GM19463 (cell line): ENCODE data around the gene PIWIL1.

Experiments
- ATAC-seq: cut with Tn5 transposase; IDR thresholded peaks from one replicate; pipeline ENCODE4 v1.9.1; 2021; ENCODE audit warnings: mild to moderate bottlenecking, moderate library complexity; ENCODE audit not compliant: unreplicated experiment

Gene PIWIL1

DNA sequence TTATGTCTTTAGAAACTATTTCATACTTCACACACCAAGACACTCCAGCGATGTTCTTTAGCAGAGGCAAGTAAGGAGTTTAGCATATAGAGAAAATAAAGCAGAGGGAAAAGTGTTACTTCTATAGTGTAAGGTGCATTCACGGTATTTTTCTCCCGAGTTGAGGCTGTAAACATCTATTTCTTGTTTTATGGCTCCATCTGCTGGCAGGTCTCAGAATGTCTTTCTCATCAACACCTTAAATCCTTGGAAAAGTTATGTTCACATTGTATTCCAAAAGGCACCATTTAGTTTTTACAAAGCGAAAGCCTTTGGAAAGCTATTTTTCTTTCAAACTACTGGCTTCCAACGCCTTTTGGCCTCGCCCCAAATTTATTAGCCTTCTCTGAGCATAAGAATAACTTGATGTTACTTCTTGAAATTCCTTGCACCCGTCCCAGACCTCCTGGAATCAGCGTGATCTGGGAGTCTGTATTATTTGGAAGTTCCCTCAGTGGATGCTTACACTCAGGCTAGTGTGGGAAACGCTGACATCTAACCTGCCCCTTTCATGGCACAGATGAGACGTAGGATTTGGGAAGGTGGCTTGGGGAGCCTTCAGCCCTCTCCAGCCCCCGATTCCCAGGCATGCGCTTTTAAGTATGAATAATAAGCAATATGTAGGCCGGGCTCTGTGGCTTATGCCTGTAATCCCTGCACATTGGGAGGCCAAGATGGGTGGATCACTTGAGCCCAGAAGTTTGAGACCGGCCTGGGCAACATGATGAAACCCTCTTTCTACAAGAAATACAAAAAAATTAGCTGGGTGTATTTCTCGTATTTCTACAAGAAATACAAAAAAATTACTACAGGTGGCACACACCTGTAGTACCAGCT lies 1.9 kb upstream of the PIWIL1 start:
- ATAC-seq, result no peak

GRCh38 chr12:130336723-130337487 lies 782 bp upstream of the PIWIL1 start:
- ATAC-seq, result no peak

GRCh38 chr12:130338794-130339601 lies 1.3 kb downstream of the PIWIL1 start:
- ATAC-seq, result no peak

DNA sequence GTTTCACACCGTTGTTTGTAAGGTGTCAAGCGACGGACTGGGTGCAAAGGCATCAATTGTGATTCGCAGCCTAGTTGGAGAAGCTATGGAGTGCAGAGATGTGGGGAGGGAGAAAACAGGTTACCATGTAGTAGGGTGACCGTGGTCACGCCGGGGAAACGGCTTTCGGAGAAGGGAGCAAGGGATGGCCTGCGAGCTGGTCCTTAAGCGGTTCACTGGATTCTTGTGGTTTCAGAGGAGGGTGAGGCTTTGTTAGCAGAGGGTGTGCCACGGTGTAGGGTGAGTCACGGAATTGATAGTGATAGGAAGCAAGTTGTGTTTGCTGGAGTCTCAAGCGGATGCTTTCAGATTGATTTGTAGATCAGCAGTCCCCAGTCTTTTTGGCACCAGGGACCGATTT lies 2.3 kb downstream of the PIWIL1 start:
- no peak for ATAC-seq

DNA sequence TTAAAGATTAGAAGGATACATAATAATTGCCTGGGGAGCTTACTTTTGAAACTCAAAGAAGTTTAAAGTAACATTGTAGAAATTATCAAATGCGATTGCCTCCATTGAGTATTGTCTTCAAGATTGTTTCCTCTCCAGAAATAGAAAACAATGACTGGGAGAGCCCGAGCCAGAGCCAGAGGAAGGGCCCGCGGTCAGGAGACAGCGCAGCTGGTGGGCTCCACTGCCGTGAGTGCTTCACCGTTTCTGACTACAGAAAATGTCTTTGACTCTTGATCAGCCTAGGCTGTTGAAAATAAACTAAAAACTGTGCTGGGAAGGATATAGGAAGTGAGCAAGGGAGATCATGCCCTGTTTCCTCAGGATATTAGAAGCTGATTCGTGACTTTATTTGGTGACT lies 4.8 kb downstream of the PIWIL1 start:
- no peak for ATAC-seq

DNA sequence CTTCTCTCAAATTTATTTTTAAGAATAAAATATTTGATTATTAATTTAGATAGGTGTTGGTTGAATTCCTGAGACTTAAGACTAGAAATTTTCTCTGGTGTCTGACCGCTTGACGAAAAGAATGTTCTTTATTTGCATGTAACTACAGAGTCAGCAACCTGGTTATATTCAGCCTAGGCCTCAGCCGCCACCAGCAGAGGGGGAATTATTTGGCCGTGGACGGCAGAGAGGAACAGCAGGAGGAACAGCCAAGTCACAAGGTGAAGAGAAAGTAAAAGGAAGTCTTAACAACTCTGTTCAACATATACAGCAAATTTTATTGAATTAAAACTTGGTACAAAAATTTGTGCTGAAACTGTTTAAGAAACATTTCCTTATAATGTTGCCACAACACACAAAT lies 5.2 kb downstream of the PIWIL1 start:
- no peak for ATAC-seq

GRCh38 chr12:130344529-130344928 lies 6.8 kb downstream of the PIWIL1 start:
- no peak for ATAC-seq

GRCh38 chr12:130345292-130345691 lies 7.6 kb downstream of the PIWIL1 start:
- ATAC-seq, result no peak

- no peak for ATAC-seq
These were observed 9.9 kb downstream of the PIWIL1 start for GRCh38 chr12:130347588-130347987.

DNA sequence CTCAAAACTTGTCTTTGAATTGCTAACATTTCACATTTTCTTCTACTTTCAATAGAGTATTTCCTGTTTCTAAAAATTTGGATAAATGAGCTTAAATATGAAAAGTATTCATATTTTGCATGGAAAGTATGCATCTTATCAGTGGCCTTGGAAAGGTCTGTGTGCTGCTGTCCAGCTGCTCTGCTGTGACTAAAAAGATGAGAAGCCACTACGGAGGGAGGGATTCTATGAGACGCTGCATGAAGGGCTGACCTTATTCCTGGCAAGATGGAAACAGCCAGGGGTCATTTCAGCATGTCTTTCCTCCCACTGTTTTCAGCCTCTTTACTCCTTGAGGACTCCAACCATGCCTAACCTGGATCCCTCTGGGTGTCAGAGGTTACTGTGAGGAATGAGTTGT lies 13.0 kb downstream of the PIWIL1 start:
- ATAC-seq, result no peak

DNA sequence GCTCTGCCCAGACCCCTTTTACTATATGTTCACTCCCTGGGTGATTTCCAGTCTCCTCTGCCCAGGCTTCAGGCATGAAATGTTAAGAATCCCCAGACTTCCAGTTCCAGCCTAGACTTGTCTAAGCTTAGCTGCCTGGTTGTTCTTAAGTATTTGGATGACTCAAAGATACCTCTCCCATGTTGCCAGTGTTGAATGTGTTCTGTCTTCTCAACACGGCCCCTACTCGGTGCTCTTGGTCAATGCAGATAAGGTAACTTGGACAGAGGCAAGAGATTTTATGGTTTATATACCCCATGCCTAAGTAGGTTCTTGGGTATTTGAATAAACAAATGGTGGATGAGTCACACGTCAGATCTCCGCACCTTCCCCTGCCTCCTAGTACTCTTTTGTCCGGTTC lies 13.6 kb downstream of the PIWIL1 start:
- ATAC-seq, result no peak

DNA sequence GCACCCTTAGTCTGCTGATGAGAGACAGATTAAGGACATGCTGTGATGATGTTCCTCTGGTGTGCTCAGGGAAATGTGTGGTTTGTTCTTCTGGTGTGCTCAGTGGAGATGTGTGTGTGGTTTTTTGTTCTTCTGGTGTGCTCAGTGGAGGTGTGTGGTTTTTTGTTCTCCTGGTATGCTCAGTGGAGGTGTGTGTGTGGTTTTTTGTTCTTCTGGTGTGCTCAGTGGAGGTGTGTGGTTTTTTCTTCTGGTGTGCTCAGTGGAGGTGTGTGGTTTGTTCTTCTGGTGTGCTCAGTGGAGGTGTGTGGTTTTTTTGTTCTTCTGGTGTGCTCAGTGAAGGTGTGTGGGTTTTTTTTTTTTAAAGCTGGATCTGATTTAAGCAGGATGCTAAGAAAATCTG lies 15.4 kb downstream of the PIWIL1 start:
- ATAC-seq, result no peak

- ATAC-seq, result no peak
These were observed 16.7 kb downstream of the PIWIL1 start for GRCh38 chr12:130354407-130354806.

DNA sequence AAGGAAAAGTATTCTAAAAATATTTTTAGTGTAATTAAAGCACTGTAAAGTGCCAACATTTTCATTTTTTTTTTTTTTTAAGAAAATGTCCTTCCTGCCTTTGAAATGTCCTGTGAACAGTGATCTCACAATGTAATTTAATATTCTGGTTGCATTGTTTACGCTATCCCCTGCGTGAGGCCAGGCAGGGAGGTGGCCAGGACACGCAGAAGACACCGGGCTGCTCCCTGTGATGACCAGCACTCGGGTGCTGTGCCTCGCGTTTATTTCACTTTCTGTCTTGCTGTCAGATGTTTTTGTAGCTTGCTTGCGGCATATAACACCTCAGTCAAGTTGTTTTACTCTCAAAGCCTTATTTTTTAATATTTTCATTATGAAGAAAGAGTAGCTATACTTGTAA lies 18.5 kb downstream of the PIWIL1 start:
- no peak for ATAC-seq

- ATAC-seq, result no peak
These were observed 19.6 kb downstream of the PIWIL1 start for GRCh38 chr12:130357241-130357640.

GRCh38 chr12:130357729-130358330 lies 20.1 kb downstream of the PIWIL1 start:
- ATAC-seq, result no peak

DNA sequence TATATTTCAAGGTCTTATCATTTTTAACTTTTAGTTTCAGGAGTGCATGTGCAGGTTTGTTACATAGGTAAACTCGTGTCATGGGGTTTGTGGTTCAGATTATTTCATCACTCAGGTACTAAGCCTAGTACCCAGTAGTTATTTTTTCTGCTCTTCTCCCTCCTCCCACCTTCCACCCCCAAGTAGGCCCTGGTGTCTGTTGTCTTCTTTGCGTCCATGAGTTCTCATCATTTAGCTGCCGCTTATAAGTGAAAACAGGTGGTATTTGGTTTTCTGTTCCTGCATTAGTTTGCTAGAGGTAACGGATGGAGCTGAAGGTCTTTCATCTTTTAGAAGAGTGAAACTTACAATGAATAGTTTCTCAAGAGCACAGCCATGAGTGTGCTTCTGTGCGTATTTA lies 24.4 kb downstream of the PIWIL1 start:
- no peak for ATAC-seq

DNA sequence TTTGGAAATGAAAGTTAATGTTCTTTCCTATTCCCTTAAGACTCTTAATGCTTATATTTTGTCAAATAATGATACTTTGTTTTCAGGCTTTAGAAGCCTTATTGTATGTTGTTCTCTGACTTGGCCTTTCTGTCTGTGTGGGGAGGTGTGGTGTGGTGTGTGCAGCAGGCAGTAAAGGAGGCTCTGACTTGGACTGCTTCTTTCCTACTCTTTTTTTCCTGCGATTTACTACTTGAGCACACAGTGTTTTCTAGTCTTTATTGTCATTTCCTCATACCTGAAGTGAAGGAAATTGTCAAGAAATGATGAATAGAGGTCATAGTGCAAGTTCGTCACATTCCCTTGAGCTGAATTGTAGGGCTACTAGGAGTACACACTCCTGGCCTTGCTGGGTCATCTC lies 26.9 kb downstream of the PIWIL1 start:
- ATAC-seq, result no peak

GRCh38 chr12:130366159-130366558 lies 28.5 kb downstream of the PIWIL1 start:
- no peak for ATAC-seq

DNA sequence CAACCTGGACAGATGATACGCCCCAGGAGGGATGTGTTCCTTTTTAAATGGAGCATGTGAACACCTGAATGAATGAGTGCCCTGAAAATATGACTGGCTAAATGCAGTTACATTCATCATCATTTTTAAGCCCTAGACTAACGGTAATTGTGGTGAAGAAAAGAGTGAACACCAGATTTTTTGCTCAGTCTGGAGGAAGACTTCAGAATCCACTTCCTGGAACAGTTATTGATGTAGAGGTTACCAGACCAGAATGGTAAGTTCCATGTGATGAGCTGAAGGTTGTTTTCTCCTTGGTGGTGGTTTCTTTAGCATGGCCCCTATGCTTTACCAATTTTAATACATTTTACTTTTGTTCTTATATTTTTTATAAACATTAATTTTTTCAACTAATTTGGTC lies 29.3 kb downstream of the PIWIL1 start:
- ATAC-seq, result no peak

- no peak for ATAC-seq
These were observed 29.8 kb downstream of the PIWIL1 start for GRCh38 chr12:130367523-130367922.
